Ectodermal cell (in vitro differentiated cells): ENCODE data around the gene PMM2.

Source experiments
- H3K27ac ChIP-seq: 2 replicates; pipeline ENCODE4 v1.7.0; 2013; ENCODE audit warnings: mild to moderate bottlenecking, low read depth, low read length; ENCODE audit not compliant: insufficient read depth, poor library complexity, severe bottlenecking
- H3K27me3 ChIP-seq: 2 replicates; pipeline ENCODE4 v1.7.0; 2013; ENCODE audit warnings: mild to moderate bottlenecking, low read length; ENCODE audit not compliant: insufficient read depth, control insufficient read depth, poor library complexity, severe bottlenecking
- H3K36me3 ChIP-seq: one replicate; pipeline ENCODE4 v1.7.0; 2013; ENCODE audit warnings: low read length; ENCODE audit not compliant: control insufficient read depth, insufficient read depth
- H3K4me1 ChIP-seq: one replicate; pipeline ENCODE4 v1.7.0; 2013; ENCODE audit warnings: low read length; ENCODE audit not compliant: control insufficient read depth, insufficient read depth
- H3K4me3 ChIP-seq: 2 replicates; pipeline ENCODE4 v1.7.0; 2013; ENCODE audit warnings: low read depth, low read length, control low read depth; ENCODE audit not compliant: insufficient read depth
- H3K9me3 ChIP-seq: 2 replicates; pipeline ENCODE4 v1.7.0; 2013; ENCODE audit warnings: mild to moderate bottlenecking, low read length, moderate library complexity; ENCODE audit not compliant: control insufficient read depth
- WGBS, 2 experiments: methylation state at CpG; one replicate each; pipeline ENCODE4 v1.1.7; 2013; ENCODE audit warnings: missing lambda C conversion rate in 2 of 2; 5-methylcytosine and 5-hydroxymethylcytosine counted together

PMM2 gene

DNA sequence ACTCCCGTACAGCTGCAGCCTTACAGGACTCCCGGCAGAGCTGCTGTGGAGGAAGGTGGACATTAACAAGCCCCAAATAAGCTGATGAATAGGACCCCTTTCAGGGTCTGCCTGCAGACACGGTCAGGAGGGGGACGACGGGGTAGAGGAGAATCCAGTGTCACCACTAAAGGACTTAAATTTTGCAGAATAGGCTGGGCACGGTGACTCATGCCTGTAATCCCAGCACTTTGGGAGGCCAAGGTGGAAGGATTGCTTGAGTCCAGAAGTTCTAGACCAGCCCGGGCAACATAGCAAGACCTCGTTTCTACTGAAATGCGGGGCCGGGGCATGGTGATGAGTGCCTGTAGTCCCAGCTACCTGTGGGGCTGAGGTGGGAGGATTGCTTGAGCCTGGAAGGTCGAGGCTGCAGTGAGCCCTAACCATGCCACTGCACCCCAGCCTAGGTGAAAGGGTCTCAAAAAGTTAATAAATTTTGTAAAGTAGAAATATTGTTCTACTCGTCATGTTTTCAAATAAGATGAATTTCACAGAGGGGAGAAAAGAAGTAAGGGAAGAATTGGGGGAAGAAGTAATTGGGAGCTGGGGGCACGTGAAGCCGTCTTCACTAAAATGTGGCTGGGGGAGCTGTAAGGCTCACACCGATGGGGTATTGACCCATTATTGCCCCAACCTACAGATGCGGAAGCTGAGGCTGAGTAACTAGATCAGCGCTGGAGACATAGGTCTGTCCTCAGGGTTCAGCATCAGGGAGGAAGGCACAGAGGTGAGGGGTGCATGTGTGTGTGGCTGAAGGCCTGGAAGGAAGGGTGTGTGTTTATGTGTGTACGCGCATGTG lies 89.2 kb downstream of the PMM2 start:
- WGBS, 2 experiments, result 77 to 79% methylated on average over 19 of the region's 19 CpGs
- H3K9me3 ChIP-seq, result no peaks in the 10 kb centered on the region
- H3K36me3 ChIP-seq, result peaks cover 11% of the 10 kb centered on the region
- no peak overlapping the region for H3K27ac ChIP-seq
- peaks cover 21% of the 10 kb centered on the region for H3K4me1 ChIP-seq
- no peak overlapping the region for H3K4me3 ChIP-seq
- no peaks in the 10 kb centered on the region for H3K27me3 ChIP-seq

GRCh38 chr16:8887431-8887765 lies 89.8 kb downstream of the PMM2 start:
- peaks cover 27% of the 10 kb centered on the region for H3K4me1 ChIP-seq
- 94 to 96% methylated on average over 6 of the region's 6 CpGs for WGBS, 2 experiments
- H3K27me3 ChIP-seq, result no peaks in the 10 kb centered on the region
- peaks cover 12% of the 10 kb centered on the region for H3K36me3 ChIP-seq
- H3K4me3 ChIP-seq, result no peak overlapping the region
- H3K27ac ChIP-seq, result no peak overlapping the region
- no peaks in the 10 kb centered on the region for H3K9me3 ChIP-seq

DNA sequence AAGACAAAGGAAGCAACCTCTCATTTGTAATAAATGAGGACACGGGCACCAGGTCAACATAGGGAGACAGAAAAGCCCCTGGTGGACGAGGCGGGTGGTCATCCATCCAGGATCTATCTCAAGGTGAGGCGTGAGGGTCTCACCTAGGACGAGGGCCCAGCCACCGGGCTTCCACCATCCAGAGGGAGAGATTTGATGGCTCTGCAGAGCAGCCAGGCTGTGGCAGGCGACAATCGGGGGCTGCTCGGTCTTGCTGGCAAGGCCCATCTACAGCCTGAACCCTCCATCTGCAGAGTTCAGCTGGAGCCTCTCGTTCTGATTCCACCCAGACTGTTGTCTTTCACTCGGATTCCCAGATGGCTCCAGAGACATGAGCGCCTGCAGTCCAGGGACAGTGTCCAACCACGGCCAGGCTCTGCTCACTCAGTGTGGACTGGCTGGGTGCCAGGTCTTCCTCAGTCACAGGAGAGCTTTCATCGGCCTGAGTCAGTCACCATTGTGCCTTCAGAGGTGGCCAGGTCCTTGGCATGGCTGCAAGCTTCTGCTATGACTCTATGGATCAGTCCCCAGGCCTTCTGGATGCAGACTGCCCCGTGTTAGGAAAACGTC lies 90.4 kb downstream of the PMM2 start:
- Histone ChIP-seq H3K27me3 (no peaks in the 10 kb centered on the region), H3K4me1 (peaks cover 28% of the 10 kb centered on the region), H3K27ac (no peak overlapping the region), H3K4me3 (no peak overlapping the region), H3K36me3 (peaks cover 12% of the 10 kb centered on the region), H3K9me3 (no peaks in the 10 kb centered on the region)
- 96% methylated on average over 16 of the region's 16 CpGs for WGBS, 2 experiments

- Histone ChIP-seq H3K27ac (no peak overlapping the region), H3K4me3 (no peak overlapping the region), H3K27me3 (no peaks in the 10 kb centered on the region), H3K9me3 (no peaks in the 10 kb centered on the region), H3K4me1 (peaks cover 37% of the 10 kb centered on the region), H3K36me3 (peaks cover 22% of the 10 kb centered on the region)
- WGBS, 2 experiments, result 87 to 91% methylated on average over 22 to 23 of the region's 23 CpGs
Measured at GRCh38 chr16:8888951-8889892, 91.6 kb downstream of the PMM2 start.

DNA sequence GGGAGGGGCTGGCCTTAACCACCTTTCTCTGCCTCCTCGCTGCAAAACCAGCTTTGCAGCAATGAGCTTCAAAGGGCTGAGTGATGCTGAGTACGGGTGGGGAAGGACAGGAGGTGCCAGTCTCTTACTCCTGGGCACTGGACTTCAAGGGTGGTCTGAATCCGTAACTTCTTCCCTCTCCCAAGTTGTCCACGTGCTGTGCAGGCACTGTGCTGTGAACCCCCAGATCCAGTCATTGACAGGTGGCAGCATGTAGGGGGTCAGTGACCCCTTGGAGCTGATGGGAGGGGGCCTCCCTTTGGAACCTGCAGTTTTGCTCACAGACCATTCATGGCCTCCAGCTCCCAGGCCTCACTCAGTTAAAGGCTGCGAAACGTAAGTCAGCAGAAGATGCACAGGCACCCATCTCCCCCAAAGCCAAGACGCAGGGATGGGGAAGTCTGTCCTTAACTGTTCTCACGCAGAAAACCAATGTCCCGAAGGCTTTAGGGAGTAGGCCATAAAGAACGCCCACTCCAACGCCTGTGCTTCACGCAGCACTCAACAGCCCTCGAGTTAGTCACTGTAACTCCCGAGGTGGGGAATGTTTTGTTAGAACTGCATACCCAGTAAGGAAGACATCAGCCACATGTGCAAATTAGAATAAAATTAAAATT lies 92.4 kb downstream of the PMM2 start:
- no peaks in the 10 kb centered on the region for H3K27me3 ChIP-seq
- no peak overlapping the region for H3K27ac ChIP-seq
- H3K4me3 ChIP-seq, result no peak overlapping the region
- no peaks in the 10 kb centered on the region for H3K9me3 ChIP-seq
- peaks cover 28% of the 10 kb centered on the region for H3K36me3 ChIP-seq
- WGBS, 2 experiments, result 96 to 98% methylated on average over 14 of the region's 14 CpGs
- H3K4me1 ChIP-seq, result peaks cover 37% of the 10 kb centered on the region

GRCh38 chr16:8890549-8890921 lies 92.9 kb downstream of the PMM2 start:
- peaks cover 34% of the 10 kb centered on the region for H3K4me1 ChIP-seq
- 92 to 96% methylated on average over 5 of the region's 5 CpGs for WGBS, 2 experiments
- no peak overlapping the region for H3K27ac ChIP-seq
- peaks cover 30% of the 10 kb centered on the region for H3K36me3 ChIP-seq
- H3K27me3 ChIP-seq, result no peaks in the 10 kb centered on the region
- no peaks in the 10 kb centered on the region for H3K9me3 ChIP-seq
- no peak overlapping the region for H3K4me3 ChIP-seq

GRCh38 chr16:8892101-8892575 lies 94.5 kb downstream of the PMM2 start:
- peak overlapping the region; percentile 38 for H3K27ac ChIP-seq
- WGBS, 2 experiments, result 92 to 93% methylated on average over 16 of the region's 16 CpGs
- H3K9me3 ChIP-seq, result no peaks in the 10 kb centered on the region
- peaks cover 21% of the 10 kb centered on the region for H3K4me1 ChIP-seq
- no peak overlapping the region for H3K4me3 ChIP-seq
- peaks cover 42% of the 10 kb centered on the region for H3K36me3 ChIP-seq
- H3K27me3 ChIP-seq, result no peaks in the 10 kb centered on the region

DNA sequence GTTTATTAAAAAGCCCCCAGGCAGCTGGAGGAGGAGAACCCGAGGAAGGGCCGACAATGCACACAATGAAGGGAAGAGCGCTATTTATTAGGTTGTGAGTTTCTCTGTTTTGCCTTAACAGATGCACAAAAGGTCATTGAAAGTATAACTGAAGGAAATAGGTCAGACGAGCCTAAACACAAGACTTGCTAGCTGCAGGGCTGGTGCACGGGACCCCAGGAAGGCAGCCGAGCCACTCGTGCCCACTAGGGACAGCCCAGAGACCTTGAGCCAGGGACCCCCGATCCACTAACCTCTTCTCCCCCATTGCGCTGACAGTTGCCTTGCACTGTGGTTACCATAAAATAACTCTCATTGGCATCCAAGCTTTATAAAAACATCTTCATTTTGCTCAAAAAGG lies 95.8 kb downstream of the PMM2 start:
- peaks cover 21% of the 10 kb centered on the region for H3K4me1 ChIP-seq
- H3K4me3 ChIP-seq, result no peak overlapping the region
- 86 to 87% methylated on average over 9 of the region's 9 CpGs for WGBS, 2 experiments
- H3K27me3 ChIP-seq, result no peaks in the 10 kb centered on the region
- peaks cover 50% of the 10 kb centered on the region for H3K36me3 ChIP-seq
- no peak overlapping the region for H3K27ac ChIP-seq
- no peaks in the 10 kb centered on the region for H3K9me3 ChIP-seq

DNA sequence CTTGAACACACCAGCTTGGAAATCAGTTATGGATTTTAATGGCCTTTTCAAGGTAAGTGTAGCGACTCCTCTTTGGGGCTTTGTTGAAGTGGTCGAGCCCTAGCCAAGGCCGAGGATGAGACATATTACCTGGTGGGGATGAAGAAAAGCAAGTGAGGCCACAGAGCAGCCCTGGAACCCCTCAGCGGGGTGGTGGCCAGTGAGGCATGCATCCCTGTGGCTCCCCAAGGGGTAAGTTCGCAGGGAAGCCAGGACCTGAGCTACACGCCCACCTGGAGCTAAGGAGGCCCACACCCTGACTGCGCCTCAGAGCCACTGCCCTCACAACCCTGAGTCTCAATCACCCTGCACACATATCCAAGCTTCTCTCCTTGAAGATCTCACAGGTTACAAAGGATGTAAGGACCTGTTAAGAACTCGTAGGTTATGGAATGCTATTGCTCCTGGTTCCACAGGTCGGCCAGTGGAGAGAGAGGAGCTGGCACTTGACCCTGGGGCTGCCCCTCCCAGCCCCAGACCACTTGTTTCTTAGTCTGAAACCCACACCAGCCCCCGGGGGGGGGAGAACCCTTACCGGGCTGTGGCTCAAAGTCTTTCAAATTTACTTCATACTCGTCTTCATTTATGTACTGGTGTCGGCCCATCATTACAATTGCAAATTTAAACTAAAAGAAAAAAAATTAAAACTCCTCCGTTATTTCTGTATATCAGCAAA lies 96.5 kb downstream of the PMM2 start:
- Histone ChIP-seq H3K4me3 (no peak overlapping the region), H3K4me1 (peaks cover 21% of the 10 kb centered on the region), H3K27me3 (no peaks in the 10 kb centered on the region), H3K9me3 (no peaks in the 10 kb centered on the region), H3K36me3 (peaks cover 57% of the 10 kb centered on the region), H3K27ac (no peak overlapping the region)
- 89 to 92% methylated on average over 14 of the region's 14 CpGs for WGBS, 2 experiments
